COLO829 (cell line): Measurements from ENCODE around the gene ANKRD53.
"Not testable (repeated sequence)": the region's sequence is repeated elsewhere in the genome, so short reads cannot be mapped to it uniquely, and the experiment has no call there.

ENCODE experiments used
- DNase-seq: peaks from one replicate; pipeline ENCODE4 v3.0.0; 2012; ENCODE audit warnings: low spot score

Gene ANKRD53

DNA sequence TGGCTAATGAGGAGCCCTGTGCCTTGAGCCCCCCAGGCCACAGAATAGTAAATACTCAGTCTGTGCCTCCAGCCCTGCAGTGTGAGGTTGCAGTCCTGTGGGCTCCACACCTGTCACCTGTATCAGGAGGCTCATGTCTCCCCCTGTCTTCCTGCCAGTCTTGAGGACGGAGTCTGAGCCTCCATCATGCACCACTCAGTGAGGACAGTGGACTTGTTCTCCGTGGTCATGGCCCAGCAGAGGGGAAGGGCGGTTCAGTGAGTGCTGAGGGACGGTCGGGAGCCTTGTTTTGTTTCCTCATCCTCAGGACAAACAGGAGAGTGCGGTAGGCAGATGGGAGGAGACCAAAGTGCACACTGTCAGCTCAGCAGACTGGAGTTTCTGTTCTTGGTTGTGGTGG, 33.4 kb downstream of the ANKRD53 start:
- not testable (repeated sequence) for DNase-seq

- DNase-seq, result no peak
Measured at GRCh38 chr2:71018625-71019024, 40.2 kb downstream of the ANKRD53 start.

GRCh38 chr2:71019989-71020388, 41.6 kb downstream of the ANKRD53 start:
- DNase-seq, result not testable (repeated sequence)

GRCh38 chr2:71021394-71021793, 43.0 kb downstream of the ANKRD53 start:
- not testable (repeated sequence) for DNase-seq

GRCh38 chr2:71023553-71024243, 45.3 kb downstream of the ANKRD53 start:
- DNase-seq, result not testable (repeated sequence)
